ENCODE measurements around the gene ASIC1.
"Not testable (repeated sequence)": the region's sequence is repeated elsewhere in the genome, so short reads cannot be mapped to it uniquely, and the experiment has no call there.

Gene ASIC1

DNA sequence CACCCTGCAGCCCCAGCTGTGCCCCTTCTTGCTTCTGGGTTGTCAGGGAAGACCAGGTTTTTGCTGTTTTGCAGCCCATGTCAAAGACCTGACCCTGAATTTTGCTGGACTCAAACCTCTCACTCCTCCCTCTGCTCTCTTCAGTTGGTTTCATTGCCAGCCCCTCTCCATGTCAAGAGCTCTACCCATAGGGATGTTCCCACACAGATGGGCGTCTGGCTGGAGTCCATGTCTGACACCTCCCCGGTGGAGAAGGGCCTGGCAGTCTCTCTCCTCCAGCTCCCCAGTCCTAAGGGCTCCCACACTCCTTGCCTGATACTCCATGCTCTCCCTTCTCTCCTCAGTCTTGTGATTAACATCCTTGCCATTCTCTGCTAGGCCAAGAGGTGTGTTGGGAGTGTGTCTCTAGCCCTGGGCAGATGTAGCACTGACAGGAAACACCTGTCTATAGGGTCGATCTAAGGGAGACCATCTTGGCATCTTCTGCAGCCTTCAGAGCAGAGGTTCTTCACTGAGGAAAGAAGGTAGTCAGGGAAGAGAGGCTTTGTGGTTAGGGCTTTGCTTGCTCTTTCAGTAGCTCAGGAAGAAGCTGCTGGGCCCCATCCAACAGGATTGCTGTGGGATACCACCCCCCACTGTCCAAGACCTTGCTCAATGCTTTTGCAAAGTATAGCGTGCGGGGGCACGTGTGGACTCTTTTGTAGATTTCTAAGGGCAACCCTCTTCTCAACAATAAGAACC lies 4.7 kb downstream of the ASIC1 start:
- no peak for DNase-seq

DNA sequence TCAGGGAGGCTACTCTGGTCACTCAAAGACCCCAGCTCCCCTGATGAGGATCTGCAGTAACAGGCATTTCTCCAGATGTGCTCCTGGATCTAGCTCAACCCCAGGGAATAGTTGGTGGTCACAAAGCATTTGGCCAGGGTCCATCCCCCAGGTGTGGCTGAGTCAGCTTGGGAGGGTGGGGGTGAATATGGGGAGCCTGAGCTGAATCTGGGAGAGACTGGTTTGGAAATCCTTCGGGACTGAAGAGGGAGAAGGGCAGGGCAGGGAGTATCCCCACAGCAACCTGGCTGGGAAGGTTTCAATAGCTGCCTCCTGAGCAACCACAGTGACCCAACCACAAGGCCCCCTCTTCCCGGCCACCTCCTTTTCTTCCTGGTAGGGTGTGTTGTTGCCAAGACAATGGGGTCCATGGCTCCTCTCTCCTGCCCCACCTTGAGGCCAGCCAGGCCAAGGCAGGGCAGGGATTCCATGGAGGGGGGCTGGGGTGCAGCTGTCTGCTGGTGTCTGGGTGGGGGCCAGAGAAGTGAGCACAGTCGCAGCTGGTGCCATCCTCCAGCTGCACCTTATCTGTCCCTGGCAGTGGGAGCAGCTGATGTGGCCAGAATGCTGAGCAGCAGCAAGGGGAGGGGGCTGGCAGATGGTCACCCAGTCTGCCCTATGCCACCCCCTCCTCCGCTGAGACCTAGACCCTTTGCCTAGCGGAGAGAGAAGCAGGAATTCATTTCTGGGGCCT lies 5.5 kb downstream of the ASIC1 start:
- no peak for DNase-seq

DNA sequence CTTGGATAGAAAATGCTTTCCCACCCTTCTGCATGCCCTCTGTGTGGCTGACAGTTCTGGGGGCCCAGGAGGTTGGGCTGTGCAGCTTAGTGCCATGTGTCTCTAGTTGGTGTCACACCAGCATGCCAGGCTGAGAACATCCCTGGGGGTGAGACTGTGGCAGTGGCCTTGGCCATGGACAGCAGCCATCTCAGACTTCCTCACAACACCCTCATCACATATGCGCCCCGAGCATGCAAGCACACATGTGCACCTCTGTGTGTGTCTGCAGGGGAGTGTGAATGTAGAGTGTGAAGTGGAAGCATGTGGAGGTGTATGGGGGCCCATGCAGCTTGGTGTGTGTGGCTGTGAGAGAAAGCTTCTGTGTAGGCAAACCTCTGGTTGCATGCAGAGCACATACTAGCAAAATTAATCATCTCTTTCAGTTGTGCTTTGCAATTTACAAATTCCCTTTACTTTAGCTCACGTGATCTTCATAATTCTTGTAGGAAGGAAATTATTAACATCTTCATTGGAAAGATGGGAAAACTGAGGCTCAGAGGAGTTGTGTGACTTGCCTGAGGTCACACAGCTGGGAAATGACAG lies 8.4 kb downstream of the ASIC1 start:
- DNase-seq = no peak

DNA sequence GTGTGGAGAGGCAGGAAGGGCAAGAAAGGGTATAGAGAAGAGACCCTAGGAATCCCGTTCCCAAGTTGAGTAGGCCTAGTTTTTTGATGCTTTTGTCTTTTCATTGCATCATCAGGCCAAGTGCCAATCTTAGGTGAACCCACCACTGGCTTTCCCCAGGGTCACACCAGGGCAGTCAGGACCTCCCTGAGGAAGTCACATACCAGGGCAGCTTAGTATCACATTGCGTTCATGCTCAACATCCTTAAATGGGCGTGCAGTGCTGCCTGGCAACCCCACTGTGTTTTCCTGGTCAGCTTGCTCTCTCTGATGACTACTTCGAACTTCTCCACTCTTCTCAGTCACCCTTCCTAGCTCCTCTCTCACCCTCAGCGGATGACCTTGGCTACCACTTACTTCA lies 9.0 kb downstream of the ASIC1 start:
- no peak for DNase-seq

DNA sequence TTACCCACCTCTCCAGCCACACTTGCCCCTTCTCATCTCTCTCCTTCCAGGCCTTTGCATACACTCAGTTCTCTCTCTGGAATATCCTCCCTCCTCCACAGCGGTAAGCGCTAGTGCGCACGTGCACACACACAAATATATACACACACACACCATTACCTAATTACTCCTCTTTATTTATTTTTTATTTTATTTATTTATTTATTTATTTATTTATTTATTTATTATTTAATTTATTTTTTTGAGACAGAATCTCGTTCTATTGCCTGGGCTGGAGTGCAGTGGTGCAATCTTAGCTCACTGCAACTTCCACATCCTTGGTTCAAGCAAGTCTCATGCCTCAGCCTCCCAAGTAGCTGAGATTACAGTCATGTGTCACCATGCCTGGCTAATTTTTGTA lies 11.7 kb downstream of the ASIC1 start:
- no peak for DNase-seq

DNA sequence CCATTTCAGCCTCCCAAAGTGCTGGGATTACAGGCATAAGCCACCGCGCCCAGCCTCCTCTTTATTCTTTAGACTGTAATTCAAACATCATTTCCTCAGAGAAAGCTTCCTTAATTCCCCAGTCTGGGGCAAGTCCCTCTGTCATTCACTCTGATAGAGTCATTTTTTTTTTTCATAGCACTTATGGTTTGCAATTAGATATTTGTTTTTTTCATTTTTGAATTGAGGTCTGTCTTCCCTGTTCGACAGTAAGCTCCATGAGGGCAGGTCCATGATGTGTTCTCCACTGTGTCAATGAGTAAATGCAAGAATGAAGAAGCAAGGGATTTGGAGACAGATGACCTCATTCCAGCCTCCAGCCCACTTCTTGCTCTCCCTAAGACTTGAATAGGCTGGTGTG lies 12.1 kb downstream of the ASIC1 start:
- DNase-seq = no peak

DNA sequence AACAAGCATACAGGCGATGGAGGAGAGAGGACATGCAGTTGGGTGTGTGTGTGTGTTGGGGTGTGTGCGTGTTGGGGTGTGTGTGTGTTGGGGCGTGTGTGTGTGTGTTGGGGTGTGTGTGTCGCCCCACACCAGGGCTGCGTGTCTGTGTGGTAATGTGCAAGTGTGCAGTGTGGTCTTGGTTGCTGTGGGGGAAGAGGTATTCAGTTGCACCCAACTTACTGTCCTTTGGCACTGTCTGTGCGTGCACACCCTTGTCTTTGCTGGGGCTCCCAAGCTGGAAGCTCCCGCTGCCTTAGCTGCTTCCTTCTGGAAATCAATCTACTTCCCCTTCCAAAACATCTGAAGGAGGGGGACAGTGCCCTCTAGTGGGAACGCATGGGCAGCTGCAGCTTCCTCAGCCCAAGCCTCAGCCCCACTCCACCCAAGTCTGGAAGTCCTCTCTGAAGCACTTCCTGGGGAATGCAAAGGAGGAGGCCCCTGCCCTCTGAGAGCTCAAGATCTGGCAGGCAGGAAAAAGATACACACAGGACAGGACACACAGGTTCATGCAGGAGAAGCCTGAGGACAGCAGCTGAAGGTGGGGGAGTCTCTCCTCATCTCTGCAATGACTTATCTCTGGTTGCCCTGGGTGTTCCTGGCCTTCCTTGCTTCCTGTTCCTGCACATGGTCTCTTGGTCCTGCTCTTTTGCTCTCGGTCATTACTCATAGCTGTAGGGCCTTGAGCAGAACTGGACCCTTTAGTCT lies 13.1 kb downstream of the ASIC1 start:
- peak; percentile 67 for DNase-seq

DNA sequence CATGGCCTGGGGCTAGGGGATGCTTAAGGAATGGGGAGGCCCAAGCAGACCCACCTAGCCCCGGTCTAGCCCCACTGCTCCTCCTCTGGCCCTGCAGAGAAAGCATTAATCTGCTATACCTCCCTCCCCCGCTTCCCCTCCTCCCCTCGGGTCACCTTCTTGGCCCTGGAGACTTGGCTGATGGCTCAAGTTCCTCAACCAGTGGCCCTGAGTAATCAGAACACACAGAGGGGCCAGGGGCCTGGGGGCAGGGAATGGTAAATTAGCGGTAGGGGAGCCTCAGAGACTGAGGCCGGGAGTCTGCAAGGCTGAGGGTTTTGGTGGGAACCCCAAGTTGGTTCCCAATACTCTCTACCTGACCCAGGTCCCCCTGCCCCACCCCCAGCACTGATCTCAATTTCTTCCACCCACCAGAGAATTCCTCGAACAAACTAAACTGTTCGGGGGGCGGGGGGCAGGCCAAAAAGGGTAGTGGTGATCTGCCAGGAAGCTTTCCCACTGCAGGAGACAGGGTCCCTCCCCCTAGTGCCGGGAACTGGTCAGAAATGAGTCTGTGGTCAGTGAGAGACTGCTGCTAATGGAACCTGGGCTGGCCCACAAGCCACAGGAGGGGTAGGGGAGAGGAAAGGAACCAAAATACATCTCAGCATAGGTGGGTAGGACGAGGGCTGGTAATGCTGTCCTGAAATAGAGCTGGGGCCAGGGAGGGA lies 15.0 kb downstream of the ASIC1 start:
- no peak for DNase-seq

DNA sequence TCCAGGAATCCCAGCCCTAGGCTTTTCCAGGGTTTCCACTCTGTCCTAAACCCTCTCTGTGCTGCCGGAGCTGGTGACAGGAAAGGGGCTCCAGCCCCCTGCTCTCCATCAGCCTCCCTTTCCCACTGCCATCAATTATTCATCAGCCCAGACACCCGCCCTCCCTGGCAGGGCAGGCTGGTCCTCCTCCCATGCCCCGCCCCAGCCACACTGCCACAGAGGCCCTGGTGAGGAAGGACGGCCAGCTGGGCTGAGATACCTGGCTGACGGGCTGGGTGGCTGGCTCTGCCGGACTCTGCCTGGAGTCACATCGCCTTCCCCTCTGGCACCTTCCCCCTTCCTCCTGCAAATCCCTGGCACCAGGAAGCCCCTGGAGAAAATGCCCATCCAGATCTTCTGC lies 15.8 kb downstream of the ASIC1 start:
- DNase-seq = no peak

DNA sequence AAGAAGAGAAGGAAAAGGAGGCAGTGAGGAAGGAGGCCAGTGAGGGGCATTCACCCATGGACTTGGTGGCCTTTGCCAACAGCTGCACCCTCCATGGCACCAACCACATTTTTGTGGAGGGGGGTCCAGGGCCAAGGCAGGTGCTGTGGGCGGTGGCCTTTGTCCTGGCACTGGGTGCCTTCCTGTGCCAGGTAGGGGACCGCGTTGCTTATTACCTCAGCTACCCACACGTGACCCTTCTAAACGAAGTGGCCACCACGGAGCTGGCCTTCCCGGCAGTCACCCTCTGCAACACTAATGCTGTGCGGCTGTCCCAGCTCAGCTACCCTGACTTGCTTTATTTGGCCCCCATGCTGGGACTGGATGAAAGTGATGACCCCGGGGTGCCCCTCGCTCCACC lies 16.3 kb downstream of the ASIC1 start:
- DNase-seq = no peak

DNA sequence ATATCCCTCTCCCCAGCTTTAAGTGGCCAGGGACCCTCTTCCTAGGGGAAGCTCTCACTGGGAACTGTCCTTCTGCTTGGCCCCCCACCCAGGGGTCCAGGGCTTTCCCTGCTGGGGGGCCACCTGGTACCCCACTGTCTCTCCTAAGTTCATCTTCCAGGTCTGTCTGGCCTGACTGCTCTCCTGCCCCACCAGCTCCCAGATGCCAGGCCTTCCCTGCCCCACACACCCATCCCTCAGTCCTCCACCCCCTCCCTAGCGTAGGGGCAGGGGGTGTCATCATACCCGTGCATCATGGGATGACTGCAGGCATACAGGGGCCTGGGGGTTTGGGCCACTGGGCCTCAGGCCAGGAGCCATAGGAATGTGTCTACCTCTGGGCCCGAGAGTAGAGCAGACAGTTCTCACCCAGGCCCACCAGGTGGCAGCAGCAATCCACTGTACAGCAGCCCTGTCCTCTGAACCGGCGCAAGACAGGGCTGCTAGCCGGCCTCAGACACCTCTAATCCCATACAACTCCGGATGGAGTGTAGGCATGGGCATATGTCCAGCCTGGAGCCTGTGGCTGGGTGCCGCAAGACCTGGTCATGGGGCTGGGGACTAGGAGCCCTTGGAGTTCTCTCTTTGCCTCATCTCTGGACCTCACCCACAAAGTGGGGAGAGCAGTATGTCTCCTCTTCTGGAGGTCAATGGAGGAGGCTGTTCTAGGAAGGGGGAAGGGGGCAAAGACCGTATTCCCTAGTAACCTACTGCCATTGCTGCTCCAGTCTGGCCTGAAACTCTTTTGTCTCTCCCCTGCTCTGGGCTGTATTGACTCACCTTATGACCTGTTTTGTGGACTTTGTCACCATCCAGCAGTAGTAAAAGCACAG lies 17.8 kb downstream of the ASIC1 start:
- peak; percentile 83 for DNase-seq

DNA sequence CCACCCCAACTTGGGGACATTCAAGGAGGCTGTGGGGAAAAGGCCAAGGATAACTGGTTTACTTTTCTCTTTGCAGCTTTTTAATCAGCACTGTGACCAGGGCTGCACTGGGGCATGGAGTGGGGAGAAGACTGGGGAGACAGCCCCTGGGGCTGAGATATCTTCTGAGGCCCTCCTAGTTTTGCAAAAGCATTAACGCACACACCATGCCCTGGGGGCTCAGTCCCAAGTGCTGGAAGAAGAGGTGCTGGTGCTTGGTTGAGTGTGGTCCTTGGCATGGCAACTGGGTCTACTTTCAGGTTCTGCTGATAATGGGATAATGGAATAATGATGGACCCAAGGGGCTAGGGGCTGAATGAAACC lies 18.4 kb downstream of the ASIC1 start:
- DNase-seq = no peak

DNA sequence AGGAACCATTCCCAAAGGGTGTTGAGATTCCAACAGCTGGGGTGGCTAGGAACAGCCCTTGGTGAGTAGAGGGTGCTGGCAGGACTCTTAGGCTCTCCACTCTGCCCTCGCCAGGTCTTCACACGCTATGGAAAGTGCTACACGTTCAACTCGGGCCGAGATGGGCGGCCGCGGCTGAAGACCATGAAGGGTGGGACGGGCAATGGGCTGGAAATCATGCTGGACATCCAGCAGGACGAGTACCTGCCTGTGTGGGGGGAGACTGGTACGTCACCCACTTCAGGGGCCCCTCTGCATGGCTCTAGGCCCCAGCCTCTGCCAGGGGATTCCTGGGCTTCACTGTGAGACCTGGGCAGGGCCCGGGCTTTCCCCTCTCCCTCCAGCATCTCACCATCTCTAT lies 19.7 kb downstream of the ASIC1 start:
- no peak for DNase-seq

DNA sequence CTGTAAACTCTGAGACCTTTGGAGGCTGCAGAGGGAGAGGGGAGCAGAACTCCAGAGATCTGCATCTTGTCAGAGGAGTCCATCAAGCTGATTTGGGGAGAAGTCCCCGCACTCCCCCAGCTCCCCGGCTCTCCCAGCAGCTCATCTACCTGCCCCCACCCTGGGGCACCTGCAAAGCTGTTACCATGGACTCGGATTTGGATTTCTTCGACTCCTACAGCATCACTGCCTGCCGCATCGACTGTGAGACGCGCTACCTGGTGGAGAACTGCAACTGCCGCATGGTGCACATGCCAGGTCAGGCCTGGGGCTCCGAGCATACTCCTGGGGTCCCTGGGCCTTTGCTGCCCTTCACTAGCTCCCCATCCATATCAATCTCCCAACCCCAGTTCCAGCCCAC lies 20.9 kb downstream of the ASIC1 start:
- no peak for DNase-seq

DNA sequence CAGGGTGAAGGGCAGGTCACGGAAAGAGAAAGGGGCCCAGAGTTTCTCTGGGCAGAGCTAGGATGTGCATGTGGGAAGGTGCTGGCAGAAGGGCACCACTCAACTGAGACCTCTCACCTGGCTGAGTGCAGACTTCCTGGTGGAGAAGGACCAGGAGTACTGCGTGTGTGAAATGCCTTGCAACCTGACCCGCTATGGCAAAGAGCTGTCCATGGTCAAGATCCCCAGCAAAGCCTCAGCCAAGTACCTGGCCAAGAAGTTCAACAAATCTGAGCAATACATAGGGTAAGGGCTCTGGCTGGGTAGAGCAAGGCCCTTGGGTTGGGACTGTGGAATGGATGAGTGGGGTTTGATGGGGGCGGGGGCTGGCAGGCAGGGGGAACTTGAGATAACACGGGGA lies 22.4 kb downstream of the ASIC1 start:
- no peak for DNase-seq

DNA sequence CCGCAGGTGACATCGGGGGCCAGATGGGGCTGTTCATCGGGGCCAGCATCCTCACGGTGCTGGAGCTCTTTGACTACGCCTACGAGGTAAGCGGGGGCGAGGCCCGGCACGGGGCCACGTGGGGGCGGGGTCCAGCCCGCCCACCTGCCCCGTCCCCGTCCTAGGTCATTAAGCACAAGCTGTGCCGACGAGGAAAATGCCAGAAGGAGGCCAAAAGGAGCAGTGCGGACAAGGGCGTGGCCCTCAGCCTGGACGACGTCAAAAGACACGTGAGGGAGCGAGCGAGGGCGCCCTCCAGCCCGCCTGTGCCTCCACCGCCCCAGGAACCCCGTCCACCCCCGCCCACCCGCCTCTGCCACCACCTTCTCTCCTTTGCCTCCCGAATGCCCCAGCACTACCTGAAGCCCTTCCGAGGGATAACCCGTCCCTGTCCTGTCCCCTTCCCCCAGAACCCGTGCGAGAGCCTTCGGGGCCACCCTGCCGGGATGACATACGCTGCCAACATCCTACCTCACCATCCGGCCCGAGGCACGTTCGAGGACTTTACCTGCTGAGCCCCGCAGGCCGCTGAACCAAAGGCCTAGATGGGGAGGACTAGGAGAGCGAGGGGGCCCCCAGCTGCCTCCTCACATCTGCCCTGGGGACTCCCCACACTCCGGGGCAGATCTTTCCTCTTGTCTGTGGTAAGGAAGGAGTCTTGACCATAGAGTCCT lies 23.9 kb downstream of the ASIC1 start:
- DNase-seq = no peak

DNA sequence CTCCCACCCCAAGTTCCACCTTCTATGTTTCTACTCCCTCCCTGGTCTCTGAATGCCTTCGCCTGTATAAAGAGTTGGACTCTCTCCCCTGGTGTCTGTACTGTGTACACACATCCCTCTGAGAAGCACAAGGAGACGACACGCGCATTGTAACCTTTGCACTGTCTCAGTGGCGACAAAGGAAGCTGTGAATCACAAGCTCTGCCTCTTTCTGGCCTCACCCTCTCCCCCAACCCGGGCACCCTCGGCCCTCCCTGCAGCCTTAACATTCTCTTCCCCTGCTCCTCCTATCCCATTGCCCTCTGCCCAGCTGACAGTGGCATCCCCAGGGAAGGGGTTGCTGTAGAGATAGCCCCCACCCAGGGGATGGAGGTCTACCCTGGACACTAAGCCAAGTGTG lies 25.2 kb downstream of the ASIC1 start:
- DNase-seq = no peak

DNA sequence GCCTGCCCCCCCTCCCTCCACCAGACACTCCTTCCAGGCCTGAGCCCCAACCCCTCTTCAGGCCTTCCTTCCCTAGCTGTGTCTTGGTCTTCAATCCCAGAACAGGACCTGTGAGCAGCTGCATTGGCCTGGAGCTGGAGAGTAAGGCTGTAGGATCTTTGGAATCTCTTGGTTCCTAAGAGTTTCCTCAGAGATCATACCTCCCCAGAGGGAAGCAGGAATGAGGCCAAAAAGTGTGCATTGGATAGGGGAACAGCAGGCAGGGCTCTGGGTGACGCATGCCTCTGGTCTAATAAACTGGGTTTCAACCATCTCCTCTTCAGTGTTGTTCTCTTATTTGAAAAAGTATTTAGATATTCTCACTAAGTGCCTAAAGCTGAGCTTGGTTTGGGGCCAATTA lies 25.9 kb downstream of the ASIC1 start:
- DNase-seq = no peak

DNA sequence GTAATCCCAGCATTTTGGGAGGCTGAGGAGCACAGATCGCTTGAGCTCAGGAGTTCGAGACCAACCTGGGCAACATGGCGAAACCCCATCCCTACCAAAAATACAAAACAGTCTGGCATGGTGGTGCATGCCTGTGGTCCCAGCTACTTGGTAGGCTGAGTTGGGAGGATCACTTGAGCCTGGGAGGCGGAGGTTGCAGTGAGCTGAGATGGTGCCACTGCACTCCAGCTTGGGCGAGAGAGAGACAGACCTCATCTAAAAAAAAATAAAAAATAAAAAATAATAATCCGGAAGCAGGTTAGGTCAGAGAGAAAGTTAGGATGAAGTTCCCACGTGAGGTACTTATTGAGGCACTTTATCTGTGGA lies 27.0 kb downstream of the ASIC1 start:
- not testable (repeated sequence) for DNase-seq

DNA sequence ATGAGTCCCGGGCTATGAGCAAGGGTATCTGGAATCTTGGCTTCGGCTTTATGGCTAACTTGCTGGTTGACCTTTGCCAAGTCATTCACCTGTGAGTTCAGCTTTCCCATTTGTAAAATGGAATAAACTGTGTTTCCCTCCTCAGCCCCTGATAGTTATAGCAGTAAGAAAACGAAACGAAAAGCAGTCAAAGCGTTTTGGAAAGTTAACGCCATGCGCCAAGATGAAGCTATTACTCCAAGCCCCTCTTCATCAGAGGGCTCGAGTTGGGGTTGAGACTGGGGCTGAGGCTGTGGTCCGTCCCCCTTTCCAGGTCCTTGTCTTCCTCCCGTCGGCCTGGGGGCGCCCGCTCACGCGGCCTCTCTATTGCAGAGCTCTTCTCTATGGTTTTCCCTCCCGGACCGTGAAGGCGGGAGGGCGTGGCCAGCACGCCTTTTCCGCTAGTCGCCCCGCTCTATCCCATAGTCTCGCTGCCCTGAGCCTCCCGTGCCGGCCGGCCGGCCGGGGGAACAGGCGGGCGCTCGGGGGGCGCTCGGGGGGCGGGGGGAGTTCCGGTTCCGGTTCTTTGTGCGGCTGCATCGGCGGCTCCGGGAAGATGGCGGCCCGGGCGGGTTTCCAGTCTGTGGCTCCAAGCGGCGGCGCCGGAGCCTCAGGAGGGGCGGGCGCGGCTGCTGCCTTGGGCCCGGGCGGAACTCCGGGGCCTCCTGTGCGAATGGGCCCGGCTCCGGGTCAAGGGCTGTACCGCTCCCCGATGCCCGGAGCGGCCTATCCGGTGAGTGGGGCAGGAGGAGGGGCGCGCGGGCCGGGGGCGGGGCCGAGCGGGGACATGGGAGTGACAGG lies 27.6 kb downstream of the ASIC1 start, which contains the start of gene SMARCD1:
TSS of gene SMARCD1 (plus strand) at position 568 of the 840 bp plus-strand sequence. CDS start at position 596, 28 bp downstream.
- DNase-seq = peak; percentile 92

Measured in activated CD4-positive, alpha-beta T cell treated with anti-CD3 and anti-CD28 coated beads, Interleukin-2, amount 50 U/mL, for 16 hours (primary cell).